CD4-positive, alpha-beta memory T cell (primary cell): ENCODE measurements around the gene BRWD1. TPM values are rescaled to one million over a fixed set of nuclear protein-coding genes. Genes with fewer than 3 reads are reported as not detected.

Source experiments
- CTCF ChIA-PET: fragments of 350-600 bp; sonication (Branson Sonifier 250); formaldehyde crosslinking; loops from one replicate; lab custom pipeline; 2021; ENCODE audit warnings: inconsistent platforms; ENCODE audit not compliant: partially characterized antibody; lab: Charles Lee
- POLR2A ChIA-PET: fragments of 350-600 bp; sonication (Branson Sonifier 250); formaldehyde crosslinking; loops from one replicate; lab custom pipeline; 2021; ENCODE audit not compliant: partially characterized antibody; lab: Charles Lee
- DNase-seq, 5 donors: peaks; one replicate each; pipeline versions ENCODE4 v3.0.0 to v3.0.0-alpha.2; 2020 to 2022; ENCODE audit warnings: mixed read lengths in 1 of 5
- H3K27ac ChIP-seq: one replicate; pipeline ENCODE4 v1.7.0; 2013; ENCODE audit warnings: low read depth, low read length
- H3K27me3 ChIP-seq: 2 replicates; pipeline ENCODE4 v1.7.0; 2013; ENCODE audit warnings: mild to moderate bottlenecking, low read length, moderate library complexity; ENCODE audit not compliant: insufficient read depth
- H3K36me3 ChIP-seq: 2 replicates; pipeline ENCODE4 v1.7.0; 2013; ENCODE audit warnings: mild to moderate bottlenecking, low read length, moderate library complexity; ENCODE audit not compliant: insufficient read depth
- H3K4me1 ChIP-seq: 2 replicates; pipeline ENCODE4 v1.7.0; 2013; ENCODE audit warnings: mild to moderate bottlenecking, low read length, moderate library complexity; ENCODE audit not compliant: insufficient read depth
- H3K4me3 ChIP-seq, 2 donors: one replicate each; pipeline ENCODE4 v1.7.0; 2013; ENCODE audit warnings: low read length in 2 of 2, mild to moderate bottlenecking in 1 of 2
- H3K9me3 ChIP-seq, 2 donors: one replicate each; pipeline ENCODE4 v1.7.0; 2013; ENCODE audit warnings: low read length in 2 of 2, control low read depth in 1 of 2; ENCODE audit not compliant: control insufficient read depth in 1 of 2
- H3K27ac Mint-ChIP-seq, 7 donors: one replicate each; pipeline ENCODE4 v1.8.0; 2020 to 2021; ENCODE audit warnings: mixed read lengths in 7 of 7, mild to moderate bottlenecking in 6 of 7, inconsistent platforms in 3 of 7, moderate library complexity in 3 of 7
- H3K27me3 Mint-ChIP-seq, 2 donors: one replicate each; pipeline ENCODE4 v1.8.0; 2020 to 2021; ENCODE audit warnings: mixed read lengths in 2 of 2
- H3K36me3 Mint-ChIP-seq, 2 donors: one replicate each; pipeline ENCODE4 v1.8.0; 2020 to 2021; ENCODE audit warnings: mixed read lengths in 2 of 2, inconsistent platforms in 1 of 2, mild to moderate bottlenecking in 1 of 2
- H3K4me1 Mint-ChIP-seq, 4 donors: one replicate each; pipeline ENCODE4 v1.8.0; 2020 to 2021; ENCODE audit warnings: mixed read lengths in 4 of 4, mild to moderate bottlenecking in 1 of 4
- H3K4me3 Mint-ChIP-seq, 8 donors: one replicate each; pipeline ENCODE4 v1.8.0; 2020 to 2021; ENCODE audit warnings: mixed read lengths in 8 of 8, mild to moderate bottlenecking in 7 of 8, moderate library complexity in 6 of 8, inconsistent platforms in 3 of 8
- H3K9me3 Mint-ChIP-seq, 8 donors: one replicate each; pipeline ENCODE4 v1.8.0; 2020 to 2021; ENCODE audit warnings: mixed read lengths in 8 of 8, mild to moderate bottlenecking in 5 of 8, inconsistent platforms in 3 of 8, moderate library complexity in 1 of 8
- intact Hi-C: fragments of 100-400 bp; cut with micrococcal nuclease; formaldehyde crosslinking; loops from one replicate; pipeline ENCODE4 v1.15.1; 2023
- polyA plus RNA-seq, 2 donors: library from polyadenylated mRNA; unstranded; fragments of 300-500 nt; fragmentation: Illumina TruSeq; gene quantifications; one replicate each; pipeline ENCODE4 v1.2.3, GENCODE V29; 2021
- total RNA-seq, 2 experiments: library from RNA; stranded (reverse); gene quantifications; one replicate each; pipeline ENCODE4 v1.2.3, GENCODE V29; 2021

Gene BRWD1
- total and polyA plus RNA-seq, 4 experiments from 2014 or later, result 32.7 to 99.0 (median 66.1) TPM

- peak overlapping the region in 2 of 8 donors; percentile 40 to 44 for H3K4me3 Mint-ChIP-seq
- CTCF ChIA-PET, result interaction anchor here (1.0 kb wide), 1 partner anchor 43 kb away, joined by 3 read pairs; no protein-coding TSS in a partner anchor
Observed at GRCh38 chr21:39344848-39345247, 31.4 kb upstream of the BRWD1 start.

GRCh38 chr21:39341249-39341923 lies 28.0 kb upstream of the BRWD1 start:
- no peak overlapping the region for H3K4me3 Mint-ChIP-seq
- H3K9me3 Mint-ChIP-seq, result no peaks in the 10 kb centered on the region
- no peak overlapping the region for H3K27ac Mint-ChIP-seq
- H3K4me3 ChIP-seq, result no peak overlapping the region
- no peaks in the 10 kb centered on the region for H3K27me3 ChIP-seq
- H3K4me1 ChIP-seq, result peaks cover 21% of the 10 kb centered on the region
- peaks cover 25% of the 10 kb centered on the region for H3K36me3 ChIP-seq
- peaks cover 14 to 22% (median 18%) of the 10 kb centered on the region in 4 donors for H3K4me1 Mint-ChIP-seq
- peaks cover 32 to 47% of the 10 kb centered on the region in 2 donors for H3K36me3 Mint-ChIP-seq
- no peak for DNase-seq
- intact Hi-C loops, result no loop called here
- H3K27ac ChIP-seq, result no peak overlapping the region
- H3K9me3 ChIP-seq, result no peaks in the 10 kb centered on the region
- H3K27me3 Mint-ChIP-seq, result no peaks in the 10 kb centered on the region
- POLR2A ChIA-PET, result no interaction called here
- CTCF ChIA-PET, result no interaction called here

More at GRCh38 chr21:39344848-39345247, 31.4 kb upstream of the BRWD1 start:
- no peaks in the 10 kb centered on the region for H3K9me3 ChIP-seq
- no peak overlapping the region for H3K27ac ChIP-seq
- no peaks in the 10 kb centered on the region for H3K27me3 ChIP-seq
- intact Hi-C loops, result no loop called here
- Mint-ChIP-seq H3K36me3 (peaks cover 41 to 58% of the 10 kb centered on the region in 2 donors), H3K27me3 (no peaks in the 10 kb centered on the region), H3K4me1 (peaks cover 25 to 44% (median 33%) of the 10 kb centered on the region in 4 donors), H3K27ac (peak overlapping the region in 5 of 7 donors; percentile 15 to 77 (median 30)), H3K9me3 (no peaks in the 10 kb centered on the region)
- peaks cover 25% of the 10 kb centered on the region for H3K36me3 ChIP-seq
- DNase-seq, result no peak
- H3K4me3 ChIP-seq, result no peak overlapping the region
- peaks cover 40% of the 10 kb centered on the region for H3K4me1 ChIP-seq
- POLR2A ChIA-PET, result interaction anchor here (6.6 kb wide), 1 partner anchor 31 kb away, joined by 197 read pairs; the partner anchor contains the start of gene BRWD1

- peaks cover 30 to 42% of the 10 kb centered on the region in 2 donors for H3K36me3 Mint-ChIP-seq
- no peaks in the 10 kb centered on the region for H3K27me3 Mint-ChIP-seq
- ChIA-PET POLR2A (no interaction called here), CTCF (no interaction called here)
- H3K36me3 ChIP-seq, result peaks cover 21% of the 10 kb centered on the region
- H3K9me3 Mint-ChIP-seq, result no peaks in the 10 kb centered on the region
- no peak overlapping the region for H3K4me3 ChIP-seq
- peaks cover 8 to 15% (median 12%) of the 10 kb centered on the region in 4 donors for H3K4me1 Mint-ChIP-seq
- DNase-seq, result no peak
- no peaks in the 10 kb centered on the region for H3K9me3 ChIP-seq
- no peak overlapping the region for H3K4me3 Mint-ChIP-seq
- H3K4me1 ChIP-seq, result peaks cover 14% of the 10 kb centered on the region
- H3K27me3 ChIP-seq, result no peaks in the 10 kb centered on the region
- peak overlapping the region in 2 of 7 donors; percentile 13 to 36 for H3K27ac Mint-ChIP-seq
- intact Hi-C loops, result no loop called here
- no peak overlapping the region for H3K27ac ChIP-seq
Observed at GRCh38 chr21:39340687-39341086, 27.3 kb upstream of the BRWD1 start.

GRCh38 chr21:39339231-39339630 lies 25.8 kb upstream of the BRWD1 start:
- Mint-ChIP-seq H3K4me3 (no peak overlapping the region), H3K27me3 (no peaks in the 10 kb centered on the region), H3K4me1 (peaks cover 0 to 5% (median 2%) of the 10 kb centered on the region in 4 donors), H3K27ac (peak overlapping the region in 1 of 7 donors; percentile 20), H3K36me3 (peaks cover 21 to 30% of the 10 kb centered on the region in 2 donors), H3K9me3 (no peaks in the 10 kb centered on the region)
- Histone ChIP-seq H3K9me3 (no peaks in the 10 kb centered on the region), H3K36me3 (peaks cover 15% of the 10 kb centered on the region), H3K4me3 (no peak overlapping the region), H3K27ac (no peak overlapping the region), H3K27me3 (no peaks in the 10 kb centered on the region), H3K4me1 (no peaks in the 10 kb centered on the region)
- CTCF ChIA-PET, result interaction anchor here (1.0 kb wide), 1 partner anchor 34 kb away, joined by 3 read pairs; no protein-coding TSS in a partner anchor
- POLR2A ChIA-PET, result interaction anchor here (2.5 kb wide), 1 partner anchor 8 kb away, joined by 14 read pairs; no protein-coding TSS in a partner anchor
- no peak for DNase-seq
- intact Hi-C loops, result no loop called here

- Mint-ChIP-seq H3K27me3 (no peaks in the 10 kb centered on the region), H3K4me1 (no peaks in the 10 kb centered on the region), H3K27ac (no peak overlapping the region), H3K36me3 (peaks cover 5 to 6% of the 10 kb centered on the region in 2 donors), H3K9me3 (no peaks in the 10 kb centered on the region), H3K4me3 (no peak overlapping the region)
- Histone ChIP-seq H3K9me3 (no peaks in the 10 kb centered on the region), H3K36me3 (peaks cover 2% of the 10 kb centered on the region), H3K4me1 (no peaks in the 10 kb centered on the region), H3K4me3 (no peak overlapping the region), H3K27me3 (no peaks in the 10 kb centered on the region), H3K27ac (no peak overlapping the region)
- no peak for DNase-seq
- CTCF ChIA-PET, result interaction anchor here (0.9 to 1.2 kb wide), 2 partner anchors 12 to 153 kb away, joined by 3 read pairs; partner anchors contain the start of gene PSMG1
- intact Hi-C loops, result no loop called here
- POLR2A ChIA-PET, result interaction anchor here (0.7 kb wide), 1 partner anchor 53 kb away, joined by 5 read pairs; no protein-coding TSS in a partner anchor
Observed at GRCh38 chr21:39336457-39337008, 23.1 kb upstream of the BRWD1 start.

GRCh38 chr21:39334611-39335010 lies 21.2 kb upstream of the BRWD1 start:
- no peak overlapping the region for H3K27ac ChIP-seq
- CTCF ChIA-PET, result no interaction called here

GRCh38 chr21:39332175-39332574 lies 18.7 kb upstream of the BRWD1 start:
- H3K4me3 ChIP-seq, result no peak overlapping the region
- peaks cover 0 to 1% of the 10 kb centered on the region in 2 donors for H3K27me3 Mint-ChIP-seq
- no peaks in the 10 kb centered on the region for H3K4me1 Mint-ChIP-seq
- no peaks in the 10 kb centered on the region for H3K36me3 Mint-ChIP-seq
- no peak for DNase-seq
- H3K4me1 ChIP-seq, result no peaks in the 10 kb centered on the region
- no peaks in the 10 kb centered on the region for H3K36me3 ChIP-seq
- no peaks in the 10 kb centered on the region for H3K9me3 Mint-ChIP-seq
- H3K4me3 Mint-ChIP-seq, result no peak overlapping the region
- POLR2A ChIA-PET, result no interaction called here
- intact Hi-C loops, result no loop called here
- H3K27ac ChIP-seq, result no peak overlapping the region
- H3K27me3 ChIP-seq, result peaks cover 6% of the 10 kb centered on the region
- peak overlapping the region in 1 of 7 donors; percentile 14 for H3K27ac Mint-ChIP-seq
- no peaks in the 10 kb centered on the region for H3K9me3 ChIP-seq
- CTCF ChIA-PET, result interaction anchor here (1.6 kb wide), 1 partner anchor 14 kb away, joined by 4 read pairs; no protein-coding TSS in a partner anchor

More at GRCh38 chr21:39334611-39335010, 21.2 kb upstream of the BRWD1 start:
- H3K4me3 Mint-ChIP-seq, result no peak overlapping the region
- H3K4me1 Mint-ChIP-seq, result no peaks in the 10 kb centered on the region
- no peaks in the 10 kb centered on the region for H3K27me3 Mint-ChIP-seq
- H3K27me3 ChIP-seq, result no peaks in the 10 kb centered on the region
- H3K9me3 Mint-ChIP-seq, result no peaks in the 10 kb centered on the region
- no peak overlapping the region for H3K27ac Mint-ChIP-seq
- H3K4me1 ChIP-seq, result no peaks in the 10 kb centered on the region
- no peaks in the 10 kb centered on the region for H3K9me3 ChIP-seq
- DNase-seq, result no peak
- H3K4me3 ChIP-seq, result no peak overlapping the region
- no peaks in the 10 kb centered on the region for H3K36me3 ChIP-seq
- intact Hi-C loops, result no loop called here
- POLR2A ChIA-PET, result no interaction called here
- H3K36me3 Mint-ChIP-seq, result no peaks in the 10 kb centered on the region
